Cortex of kidney (tissue), 1 donor: Measurements from ENCODE around the gene PLCL2.

Source experiments
- DNase-seq: peaks from one replicate; lab custom pipeline; 2025; lab: John Stamatoyannopoulos, UW

PLCL2 gene

GRCh38 chr3:17047894-17048293 is 163.1 kb downstream of the PLCL2 start:
- DNase-seq = no peak

- no peak for DNase-seq
Observed at GRCh38 chr3:17050071-17050470, 165.3 kb downstream of the PLCL2 start.

GRCh38 chr3:17050506-17050905 is 165.8 kb downstream of the PLCL2 start:
- DNase-seq = no peak

- no peak for DNase-seq
Observed at GRCh38 chr3:17052363-17052762, 167.6 kb downstream of the PLCL2 start.

- DNase-seq = no peak
Observed at GRCh38 chr3:17054301-17054981, 169.7 kb downstream of the PLCL2 start.

- no peak for DNase-seq
Observed at GRCh38 chr3:17054982-17055343, 170.2 kb downstream of the PLCL2 start.

GRCh38 chr3:17055374-17056276 is 170.9 kb downstream of the PLCL2 start:
- DNase-seq = no peak

- DNase-seq = no peak
Observed at GRCh38 chr3:17057321-17057720, 172.6 kb downstream of the PLCL2 start.

- no peak for DNase-seq
Observed at GRCh38 chr3:17059989-17060550, 175.3 kb downstream of the PLCL2 start.

- DNase-seq = no peak
Observed at GRCh38 chr3:17061005-17061404, 176.2 kb downstream of the PLCL2 start.

GRCh38 chr3:17062736-17063135 is 178.0 kb downstream of the PLCL2 start:
- DNase-seq = no peak

- no peak for DNase-seq
Observed at GRCh38 chr3:17063596-17063995, 178.8 kb downstream of the PLCL2 start.

GRCh38 chr3:17065315-17065714 is 180.6 kb downstream of the PLCL2 start:
- DNase-seq = no peak

- no peak for DNase-seq
Observed at GRCh38 chr3:17065881-17066280, 181.1 kb downstream of the PLCL2 start.

GRCh38 chr3:17069754-17070153 is 185.0 kb downstream of the PLCL2 start:
- no peak for DNase-seq

GRCh38 chr3:17070161-17070959 is 185.6 kb downstream of the PLCL2 start:
- no peak for DNase-seq

- DNase-seq = no peak
Observed at GRCh38 chr3:17074559-17074958, 189.8 kb downstream of the PLCL2 start.

GRCh38 chr3:17075358-17075757 is 190.6 kb downstream of the PLCL2 start:
- DNase-seq = no peak

GRCh38 chr3:17075907-17076306 is 191.2 kb downstream of the PLCL2 start:
- DNase-seq = no peak

- DNase-seq = no peak
Observed at GRCh38 chr3:17076940-17077605, 192.3 kb downstream of the PLCL2 start.

- no peak for DNase-seq
Observed at GRCh38 chr3:17077606-17078005, 192.9 kb downstream of the PLCL2 start.
